ENCODE data around the gene PFDN2.

Gene PFDN2

GRCh38 chr1:161163793-161164192, 46.0 kb upstream of the PFDN2 start:
- Histone ChIP-seq H2AFZ (no peak overlapping the region), H3K4me2 (ENCODE audit: low read length) (no peak overlapping the region), H3K36me3 (ENCODE audit: control insufficient read depth, insufficient read depth, low read length) (no peaks in the 10 kb centered on the region), H3K4me1 (no peaks in the 10 kb centered on the region), H3K27me3 (ENCODE audit: control insufficient read depth, insufficient read depth, low read length) (no peaks in the 10 kb centered on the region), H3K79me2 (peaks cover 4% of the 10 kb centered on the region), H3K27ac (no peak overlapping the region), H3K9me3 (ENCODE audit: control insufficient read depth, low read length) (no peaks in the 10 kb centered on the region), H3K4me3 (ENCODE audit: low read depth, low read length) (no peak overlapping the region), H3K9ac (no peak overlapping the region)
- no peak for TF ChIP-seq CTCF (IDR thresholded peaks at IDR 0.05)

DNA sequence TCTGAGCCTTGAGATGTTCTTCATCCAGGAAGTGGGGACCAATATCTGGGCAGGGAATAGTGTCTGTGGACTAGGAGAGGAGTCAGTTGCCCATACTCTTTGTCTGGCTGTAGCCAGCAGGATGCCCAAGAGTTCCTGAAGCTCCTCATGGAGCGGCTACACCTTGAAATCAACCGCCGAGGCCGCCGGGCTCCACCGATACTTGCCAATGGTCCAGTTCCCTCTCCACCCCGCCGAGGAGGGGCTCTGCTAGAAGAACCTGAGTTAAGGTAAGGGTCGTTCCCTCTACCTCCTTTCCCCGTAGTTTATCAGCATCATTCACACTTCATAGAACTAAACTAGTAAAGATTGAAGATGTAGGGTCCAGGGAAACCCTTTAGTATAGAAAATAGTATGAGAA, 45.0 kb upstream of the PFDN2 start:
- no peaks in the 10 kb centered on the region for H3K4me1 ChIP-seq
- no peak overlapping the region for H3K4me2 ChIP-seq (ENCODE audit: low read length)
- no peak overlapping the region for H3K27ac ChIP-seq
- no peaks in the 10 kb centered on the region for H3K27me3 ChIP-seq (ENCODE audit: control insufficient read depth, insufficient read depth, low read length)
- TF ChIP-seq CTCF (IDR thresholded peaks at IDR 0.05): no peak
- no peaks in the 10 kb centered on the region for H3K9me3 ChIP-seq (ENCODE audit: control insufficient read depth, low read length)
- H3K4me3 ChIP-seq (ENCODE audit: low read depth, low read length): no peak overlapping the region
- H3K79me2 ChIP-seq: peaks cover 4% of the 10 kb centered on the region
- no peaks in the 10 kb centered on the region for H3K36me3 ChIP-seq (ENCODE audit: control insufficient read depth, insufficient read depth, low read length)
- no peak overlapping the region for H3K9ac ChIP-seq
- no peak overlapping the region for H2AFZ ChIP-seq

DNA sequence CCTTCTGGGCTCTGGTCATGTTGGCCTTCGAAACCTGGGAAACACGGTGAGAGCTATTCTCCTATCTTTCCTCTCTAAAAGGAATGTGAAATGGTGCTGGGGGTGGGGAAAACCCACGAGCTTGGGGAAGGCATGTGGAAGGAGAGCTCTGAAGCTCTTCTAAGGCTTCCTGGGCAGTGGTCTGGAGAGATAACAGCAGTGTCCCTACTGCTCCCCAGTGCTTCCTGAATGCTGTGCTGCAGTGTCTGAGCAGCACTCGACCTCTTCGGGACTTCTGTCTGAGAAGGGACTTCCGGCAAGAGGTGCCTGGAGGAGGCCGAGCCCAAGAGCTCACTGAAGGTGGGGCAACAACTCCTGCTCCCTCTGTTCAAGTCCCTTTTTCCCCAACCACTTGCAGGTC, 44.2 kb upstream of the PFDN2 start:
- no peaks in the 10 kb centered on the region for H3K4me1 ChIP-seq
- H3K36me3 ChIP-seq (ENCODE audit: control insufficient read depth, insufficient read depth, low read length): no peaks in the 10 kb centered on the region
- no peaks in the 10 kb centered on the region for H3K9me3 ChIP-seq (ENCODE audit: control insufficient read depth, low read length)
- no peak overlapping the region for H3K4me2 ChIP-seq (ENCODE audit: low read length)
- peaks cover 4% of the 10 kb centered on the region for H3K79me2 ChIP-seq
- H3K9ac ChIP-seq: no peak overlapping the region
- H2AFZ ChIP-seq: no peak overlapping the region
- no peak overlapping the region for H3K4me3 ChIP-seq (ENCODE audit: low read depth, low read length)
- no peak for TF ChIP-seq CTCF (IDR thresholded peaks at IDR 0.05)
- H3K27ac ChIP-seq: no peak overlapping the region
- no peaks in the 10 kb centered on the region for H3K27me3 ChIP-seq (ENCODE audit: control insufficient read depth, insufficient read depth, low read length)

GRCh38 chr1:161161652-161162051, 43.8 kb upstream of the PFDN2 start:
- no peaks in the 10 kb centered on the region for H3K27me3 ChIP-seq (ENCODE audit: control insufficient read depth, insufficient read depth, low read length)
- H3K79me2 ChIP-seq: peaks cover 4% of the 10 kb centered on the region
- H2AFZ ChIP-seq: no peak overlapping the region
- H3K27ac ChIP-seq: no peak overlapping the region
- TF ChIP-seq CTCF (IDR thresholded peaks at IDR 0.05): no peak
- no peak overlapping the region for H3K4me3 ChIP-seq (ENCODE audit: low read depth, low read length)
- no peaks in the 10 kb centered on the region for H3K9me3 ChIP-seq (ENCODE audit: control insufficient read depth, low read length)
- H3K4me2 ChIP-seq (ENCODE audit: low read length): no peak overlapping the region
- no peak overlapping the region for H3K9ac ChIP-seq
- H3K4me1 ChIP-seq: no peaks in the 10 kb centered on the region
- H3K36me3 ChIP-seq (ENCODE audit: control insufficient read depth, insufficient read depth, low read length): no peaks in the 10 kb centered on the region

GRCh38 chr1:161160671-161161145, 42.9 kb upstream of the PFDN2 start:
- no peak for TF ChIP-seq CTCF (IDR thresholded peaks at IDR 0.05)
- H3K79me2 ChIP-seq: peaks cover 4% of the 10 kb centered on the region
- H3K9ac ChIP-seq: no peak overlapping the region
- H2AFZ ChIP-seq: no peak overlapping the region
- H3K9me3 ChIP-seq (ENCODE audit: control insufficient read depth, low read length): no peaks in the 10 kb centered on the region
- H3K36me3 ChIP-seq (ENCODE audit: control insufficient read depth, insufficient read depth, low read length): no peaks in the 10 kb centered on the region
- peak overlapping the region; percentile 94 for H3K4me3 ChIP-seq (ENCODE audit: low read depth, low read length)
- no peaks in the 10 kb centered on the region for H3K4me1 ChIP-seq
- H3K4me2 ChIP-seq (ENCODE audit: low read length): peak overlapping the region; percentile 69
- no peaks in the 10 kb centered on the region for H3K27me3 ChIP-seq (ENCODE audit: control insufficient read depth, insufficient read depth, low read length)
- H3K27ac ChIP-seq: no peak overlapping the region

Measured in parathyroid adenoma (tissue), 2 donors.